ENCODE data around the gene SRD5A2.

Gene SRD5A2

DNA sequence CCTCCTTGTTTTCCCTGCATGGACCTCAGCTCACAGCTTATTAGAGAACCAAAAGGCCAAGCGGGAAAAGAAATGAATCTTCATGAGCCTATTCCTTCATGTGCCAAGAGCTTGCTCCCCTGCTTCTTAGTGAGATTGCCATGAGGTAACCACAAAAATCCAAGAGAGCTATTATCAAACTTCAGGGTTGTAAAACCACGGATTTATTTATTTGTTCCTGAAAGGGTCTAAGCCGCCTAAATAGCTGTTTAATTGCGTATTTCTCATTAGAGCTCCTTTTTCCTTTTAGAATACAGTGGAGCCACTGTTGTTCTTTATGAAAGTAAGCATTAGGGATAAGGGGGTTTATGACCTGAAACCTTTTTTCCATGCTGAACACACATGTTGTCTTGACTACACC lies 58.0 kb downstream of the SRD5A2 start:
- no peaks in the 10 kb centered on the region for H3K36me3 ChIP-seq (ENCODE audit: low read depth)
- H3K4me3 ChIP-seq (ENCODE audit: severe bottlenecking) = no peak overlapping the region
- ATAC-seq (ENCODE audit: low read depth) (no peak), DNase-seq (ENCODE audit: low spot score) (no peak)
- H3K27ac ChIP-seq (ENCODE audit: poor library complexity, severe bottlenecking) = no peak overlapping the region
- no peak for TF ChIP-seq CTCF (IDR thresholded peaks at IDR 0.05; ENCODE audit: poor library complexity, severe bottlenecking)
- no peaks in the 10 kb centered on the region for H3K4me1 ChIP-seq (ENCODE audit: insufficient read depth, poor library complexity, severe bottlenecking)
- H3K27me3 ChIP-seq (ENCODE audit: insufficient read depth, poor library complexity, severe bottlenecking) = no peaks in the 10 kb centered on the region
- no peaks in the 10 kb centered on the region for H3K9me3 ChIP-seq (ENCODE audit: severe bottlenecking)

- Histone ChIP-seq H3K27me3 (ENCODE audit: insufficient read depth, poor library complexity, severe bottlenecking) (no peaks in the 10 kb centered on the region), H3K36me3 (ENCODE audit: low read depth) (no peaks in the 10 kb centered on the region), H3K4me1 (ENCODE audit: insufficient read depth, poor library complexity, severe bottlenecking) (no peaks in the 10 kb centered on the region), H3K9me3 (ENCODE audit: severe bottlenecking) (no peaks in the 10 kb centered on the region), H3K27ac (ENCODE audit: poor library complexity, severe bottlenecking) (no peak overlapping the region), H3K4me3 (ENCODE audit: severe bottlenecking) (no peak overlapping the region)
- no peak for TF ChIP-seq CTCF (IDR thresholded peaks at IDR 0.05; ENCODE audit: poor library complexity, severe bottlenecking)
- DNase-seq (ENCODE audit: low spot score) (no peak), ATAC-seq (ENCODE audit: low read depth) (no peak)
Observed at GRCh38 chr2:31517442-31518203, 63.1 kb downstream of the SRD5A2 start.

DNA sequence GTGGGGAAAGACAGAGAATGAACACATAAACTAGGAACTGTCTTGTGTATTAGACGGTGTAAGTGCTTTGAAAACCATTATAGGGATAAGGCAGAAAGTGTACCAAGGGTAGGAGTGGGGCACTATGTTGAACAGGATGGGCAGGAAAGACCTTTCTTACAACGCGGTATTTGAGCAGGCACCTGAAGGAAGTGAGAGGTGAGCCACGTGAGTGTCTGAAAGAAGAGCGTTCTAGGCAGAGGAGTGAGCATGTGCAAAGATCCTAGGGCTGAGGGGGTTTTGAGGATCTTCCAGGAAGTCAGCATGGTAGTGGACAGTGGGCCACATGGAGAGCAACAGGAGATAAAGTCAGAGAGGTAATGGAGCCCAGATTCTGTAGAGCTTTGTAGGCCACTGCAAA lies 65.2 kb downstream of the SRD5A2 start:
- no peak overlapping the region for H3K4me3 ChIP-seq (ENCODE audit: severe bottlenecking)
- H3K9me3 ChIP-seq (ENCODE audit: severe bottlenecking) = no peaks in the 10 kb centered on the region
- no peak for ATAC-seq (ENCODE audit: low read depth)
- H3K27ac ChIP-seq (ENCODE audit: poor library complexity, severe bottlenecking) = no peak overlapping the region
- no peak for DNase-seq (ENCODE audit: low spot score)
- H3K4me1 ChIP-seq (ENCODE audit: insufficient read depth, poor library complexity, severe bottlenecking) = no peaks in the 10 kb centered on the region
- H3K27me3 ChIP-seq (ENCODE audit: insufficient read depth, poor library complexity, severe bottlenecking) = no peaks in the 10 kb centered on the region
- TF ChIP-seq CTCF (IDR thresholded peaks at IDR 0.05; ENCODE audit: poor library complexity, severe bottlenecking) = no peak
- H3K36me3 ChIP-seq (ENCODE audit: low read depth) = no peaks in the 10 kb centered on the region

- no peak for DNase-seq (ENCODE audit: low spot score)
- no peak overlapping the region for H3K4me3 ChIP-seq (ENCODE audit: severe bottlenecking)
- ATAC-seq (ENCODE audit: low read depth) = no peak
- H3K36me3 ChIP-seq (ENCODE audit: low read depth) = no peaks in the 10 kb centered on the region
- no peak overlapping the region for H3K27ac ChIP-seq (ENCODE audit: poor library complexity, severe bottlenecking)
- H3K9me3 ChIP-seq (ENCODE audit: severe bottlenecking) = no peaks in the 10 kb centered on the region
- TF ChIP-seq CTCF (IDR thresholded peaks at IDR 0.05; ENCODE audit: poor library complexity, severe bottlenecking) = no peak
- no peaks in the 10 kb centered on the region for H3K4me1 ChIP-seq (ENCODE audit: insufficient read depth, poor library complexity, severe bottlenecking)
- H3K27me3 ChIP-seq (ENCODE audit: insufficient read depth, poor library complexity, severe bottlenecking) = no peaks in the 10 kb centered on the region
Observed at GRCh38 chr2:31513553-31513952, 67.2 kb downstream of the SRD5A2 start.

DNA sequence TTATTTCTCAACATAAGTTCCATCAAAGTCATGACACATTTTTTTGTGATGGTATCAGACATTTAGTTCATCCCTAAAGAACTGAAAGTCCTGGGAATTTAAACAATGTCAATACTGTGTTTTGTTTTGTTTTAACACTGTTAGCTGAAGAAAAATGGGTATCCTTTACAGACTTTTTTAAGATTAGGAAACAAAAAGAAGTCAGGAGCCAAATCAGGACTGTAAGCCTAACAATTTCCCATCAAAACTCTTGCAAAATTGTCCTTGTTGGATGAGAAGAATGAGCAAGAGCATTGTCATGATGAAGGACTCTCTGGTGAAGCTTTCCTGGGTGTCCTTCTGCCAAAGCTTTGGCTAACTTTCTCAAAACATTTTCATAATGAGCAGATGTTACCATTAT lies 69.4 kb downstream of the SRD5A2 start:
- Histone ChIP-seq H3K36me3 (ENCODE audit: low read depth) (no peaks in the 10 kb centered on the region), H3K4me1 (ENCODE audit: insufficient read depth, poor library complexity, severe bottlenecking) (no peaks in the 10 kb centered on the region), H3K27ac (ENCODE audit: poor library complexity, severe bottlenecking) (no peak overlapping the region), H3K4me3 (ENCODE audit: severe bottlenecking) (no peak overlapping the region), H3K27me3 (ENCODE audit: insufficient read depth, poor library complexity, severe bottlenecking) (no peaks in the 10 kb centered on the region), H3K9me3 (ENCODE audit: severe bottlenecking) (no peaks in the 10 kb centered on the region)
- DNase-seq (ENCODE audit: low spot score) = no peak
- no peak for ATAC-seq (ENCODE audit: low read depth)
- no peak for TF ChIP-seq CTCF (IDR thresholded peaks at IDR 0.05; ENCODE audit: poor library complexity, severe bottlenecking)
